ENCODE results near the gene CNTNAP2. TPM values are rescaled to one million over a fixed set of nuclear protein-coding genes. Genes with fewer than 3 reads are reported as not detected.

The CNTNAP2 gene
- total and polyA plus RNA-seq, 2 of the 13 experiments (the other 11 are each of a cell fraction or from before 2014, with no cell fraction given), result 0.40 to 0.42 TPM

GRCh38 chr7:147759327-147759943, 1642.8 kb downstream of the CNTNAP2 start:
- FAIRE-seq, result no peak
- H2AFZ ChIP-seq (ENCODE audit: low read length), result no peak overlapping the region
- H3K79me2 ChIP-seq (ENCODE audit: insufficient read depth, low read length), result no peaks in the 10 kb centered on the region
- no peak overlapping the region for H3K27ac ChIP-seq (ENCODE audit: extremely low read length, insufficient read depth, low read length)
- H3K36me3 ChIP-seq (replicated peaks in 1 of 2; ENCODE audit: control insufficient read depth in 1 of 2, insufficient read depth in 2 of 2, low read length in 2 of 2), result no peaks in the 10 kb centered on the region
- BruUV-seq (replicated peaks), result no TSS peak
- no peaks in the 10 kb centered on the region for H4K20me1 ChIP-seq (ENCODE audit: insufficient read depth, low read length)
- 2% methylated on average over 6 of the region's 6 CpGs for WGBS (ENCODE audit: low lambda C conversion rate)
- in situ Hi-C loops (cut with HindIII; ENCODE audit: extremely low pct_ligation_motif_present, low pct_unique_long_range_greater_than_20kb), result no loop called here
- DNase-seq (ENCODE audit: low spot score), result no peak
- POLR2A ChIA-PET, result no interaction called here
- CTCF ChIA-PET (ENCODE audit: low intra/inter-chr PET ratio, low total read pairs), result no interaction called here
- ATAC-seq, result no peak
- H3K4me1 ChIP-seq (ENCODE audit: insufficient read depth, low read length), result no peaks in the 10 kb centered on the region
- H3K9me3 ChIP-seq (ENCODE audit: low read length), result no peaks in the 10 kb centered on the region; the same call in 1 of the 2 replicates
- H3K4me3 ChIP-seq (replicated peaks in 1 of 3; ENCODE audit: insufficient read depth in 1 of 3, low read depth in 2 of 3, low read length in 3 of 3), result no peak overlapping the region
- no peaks in the 10 kb centered on the region for H3K27me3 ChIP-seq (ENCODE audit: control insufficient read depth in 1 of 2, insufficient read depth in 2 of 2, low read length in 2 of 2)
- intact Hi-C loops (cut with micrococcal nuclease; ENCODE audit: unreplicated experiment), result no loop called here
- H3K4me2 ChIP-seq (ENCODE audit: low read depth, low read length), result no peak overlapping the region
- H3K9ac ChIP-seq (ENCODE audit: insufficient read depth, low read depth, low read length), result no peak overlapping the region
- no peak for TF ChIP-seq STAT6 (CRISPR knock-in tag; IDR thresholded peaks at IDR 0.05; ENCODE audit: borderline replicate concordance)
- TF ChIP-seq ZNF713 (CRISPR knock-in tag; IDR thresholded peaks at IDR 0.05), result no peak
- no peak for TF ChIP-seq HNF1B (CRISPR knock-in tag; IDR thresholded peaks at IDR 0.05)
- TF ChIP-seq MAF1 (CRISPR knock-in tag; IDR thresholded peaks at IDR 0.05; ENCODE audit: borderline replicate concordance), result no peak
- TF ChIP-seq IRF9 (CRISPR knock-in tag; IDR thresholded peaks at IDR 0.05; ENCODE audit: borderline replicate concordance), result no peak
- TF ChIP-seq TOE1 (CRISPR knock-in tag; IDR thresholded peaks at IDR 0.05), result no peak
- no peak for TF ChIP-seq ZNF607 (CRISPR knock-in tag; IDR thresholded peaks at IDR 0.05; ENCODE audit: borderline replicate concordance)
- no peak for TF ChIP-seq ZNF790 (CRISPR knock-in tag; IDR thresholded peaks at IDR 0.05; ENCODE audit: borderline replicate concordance)
- TF ChIP-seq ZNF567 (CRISPR knock-in tag; IDR thresholded peaks at IDR 0.05; ENCODE audit: borderline replicate concordance), result no peak
- no peak for TF ChIP-seq ZNF143 (CRISPR knock-in tag; IDR thresholded peaks at IDR 0.05)
- no peak for TF ChIP-seq ZEB1 (IDR thresholded peaks at IDR 0.05; ENCODE audit: insufficient replicate concordance, low read depth)
- TF ChIP-seq ESRRA (CRISPR knock-in tag; IDR thresholded peaks at IDR 0.05; ENCODE audit: low read depth), result no peak
- no peak for TF ChIP-seq USF2 (IDR thresholded peaks at IDR 0.05; ENCODE audit: low read depth, low read length)
- TF ChIP-seq USF2 (CRISPR knock-in tag; IDR thresholded peaks at IDR 0.05; ENCODE audit: borderline replicate concordance), result no peak
- no peak for TF ChIP-seq MYPOP (CRISPR knock-in tag; IDR thresholded peaks at IDR 0.05)
